Transverse colon (tissue), 4 donors: ENCODE data around the gene MYBPH. TPM values are rescaled to one million over a fixed set of nuclear protein-coding genes. Genes with fewer than 3 reads are reported as not detected.

Source experiments
- DNase-seq: peaks from one replicate; pipeline ENCODE4 v3.0.0-alpha.2; 2019
- H3K27ac ChIP-seq, 4 donors: fragments of 200-600 bp; sonication (generic); 2 replicates each; pipeline ENCODE4 v1.5.1; 2016 to 2018; ENCODE audit warnings: inconsistent platforms in 4 of 4
- H3K27me3 ChIP-seq: fragments of 200-600 bp; sonication (generic); 2 replicates; pipeline ENCODE4 v1.5.1; 2017; ENCODE audit warnings: inconsistent platforms
- H3K36me3 ChIP-seq, 4 donors: fragments of 200-600 bp; sonication (generic); 2 replicates each; pipeline ENCODE4 v1.5.1; 2017 to 2019; ENCODE audit warnings: inconsistent platforms in 4 of 4
- H3K4me1 ChIP-seq, 4 donors: fragments of 200-600 bp; sonication (generic); 2 replicates each; pipeline ENCODE4 v1.5.1; 2017 to 2020; ENCODE audit warnings: inconsistent platforms in 4 of 4
- H3K4me3 ChIP-seq, 4 donors: fragments of 200-600 bp; sonication (generic); 1 replicate in 1 of 4; 2 replicates in 3 of 4; pipeline versions ENCODE4 v1.5.1 to v1.6.1; 2017 to 2019; ENCODE audit warnings: inconsistent platforms in 4 of 4
- H3K9me3 ChIP-seq, 2 donors: fragments of 200-600 bp; sonication (generic); 2 replicates each; pipeline ENCODE4 v1.5.1; 2017 to 2019; ENCODE audit warnings: inconsistent platforms in 2 of 2
- CTCF ChIP-seq, 5 experiments: fragments of 200-600 bp in 3 of 5; fragments of 450-650 bp in 2 of 5; sonication (generic) in 3 of 5; IDR thresholded peaks; 1 replicate in 2 of 5; 2 replicates in 3 of 5; pipeline ENCODE4 v1.5.1; 2016 to 2017; ENCODE audit warnings: antibody characterized with exemption in 5 of 5, inconsistent platforms in 3 of 5, mild to moderate bottlenecking in 2 of 5, moderate library complexity in 1 of 5
- EP300 ChIP-seq: sonication (generic); formaldehyde crosslinking; IDR thresholded peaks from one replicate; pipeline ENCODE4 v1.6.1; 2017; ENCODE audit warnings: antibody characterized with exemption, low read depth
- POLR2A ChIP-seq: fragments of 450-650 bp; IDR thresholded peaks from one replicate; pipeline ENCODE4 v1.6.1; 2016; ENCODE audit warnings: antibody characterized with exemption, mild to moderate bottlenecking, moderate library complexity
- POLR2AphosphoS5 ChIP-seq, 3 donors: sonication (generic); formaldehyde crosslinking; IDR thresholded peaks; one replicate each; pipeline ENCODE4 v1.6.1; 2016; ENCODE audit warnings: antibody characterized with exemption in 3 of 3
- WGBS, 2 donors: methylation state at CpG; one replicate each; pipeline ENCODE4 v1.1.5; 2018; ENCODE audit warnings: low coverage in 1 of 2; 5-methylcytosine and 5-hydroxymethylcytosine counted together
- in situ Hi-C, 4 donors: fragments of 200-750 bp; cut with MboI; loops; one replicate each; pipeline versions ENCODE4 v1.15.0 to v1.15.1; 2017; ENCODE audit warnings: low sequenced_read_pairs in 3 of 4, low pct_ligation_motif_present in 1 of 4, low pct_unique_long_range_greater_than_20kb in 1 of 4
- intact Hi-C: fragments of 100-400 bp; cut with DNase I; formaldehyde crosslinking; loops from one replicate; pipeline ENCODE4 v1.15.1; 2023; ENCODE audit warnings: low total_unique reads
- total RNA-seq, 4 donors: library from RNA; depleted of rRNA; stranded (reverse); fragments of >200 nt; gene quantifications; one replicate each; pipeline ENCODE4 v1.1.0, GENCODE V29; 2016

The MYBPH gene
- total RNA-seq, 4 donors from 2014 or later: not detected

DNA sequence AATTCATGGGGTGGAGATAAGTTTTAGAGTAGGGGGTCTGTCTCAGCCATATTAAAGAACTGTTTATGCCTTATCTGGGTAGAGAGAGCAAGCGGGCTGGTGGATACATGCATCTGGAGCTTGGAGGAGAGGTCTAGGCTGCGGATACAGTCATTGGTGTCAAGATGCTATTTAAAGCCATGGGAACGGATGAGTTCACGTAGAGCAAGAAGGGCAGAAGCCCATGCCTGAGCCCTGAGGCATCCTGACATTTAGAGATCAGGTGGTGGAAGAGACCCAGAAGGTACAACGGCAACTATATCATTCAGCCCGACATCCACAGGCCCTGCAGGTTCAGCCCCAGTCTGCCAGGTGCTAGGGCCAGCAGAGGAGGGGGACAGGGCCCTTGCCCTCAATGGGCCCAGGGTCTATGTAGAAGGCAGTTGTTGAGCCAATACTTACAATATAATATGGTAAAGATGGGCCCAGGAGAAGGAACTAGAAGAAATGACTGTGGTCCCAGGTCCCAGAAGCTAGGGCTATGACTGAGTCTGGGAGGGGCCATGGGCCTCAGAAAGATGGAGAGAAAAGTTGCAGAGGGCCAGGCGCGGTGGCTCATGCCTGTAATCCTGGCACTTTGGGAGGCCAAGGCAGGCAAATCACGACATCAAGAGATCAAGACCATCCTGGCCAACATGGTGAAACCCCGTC, 26.0 kb upstream of the MYBPH start:
- Histone ChIP-seq H3K27ac (peak overlapping the region; percentile 56 to 72 (median 63)), H3K4me1 (peaks cover 0 to 6% (median 1%) of the 10 kb centered on the region in 4 donors), H3K36me3 (no peaks in the 10 kb centered on the region), H3K27me3 (no peaks in the 10 kb centered on the region), H3K9me3 (no peaks in the 10 kb centered on the region), H3K4me3 (no peak overlapping the region)
- DNase-seq: no peak
- TF ChIP-seq POLR2A: no peak
- no peak for TF ChIP-seq POLR2AphosphoS5 (IDR thresholded peaks at IDR 0.05)
- TF ChIP-seq EP300: no peak
- TF ChIP-seq CTCF (IDR thresholded peaks at IDR 0.05): no peak
- in situ Hi-C loops: no loop called here
- intact Hi-C loops: no loop called here
- 62 to 97% methylated on average over 4 to 10 of the region's 10 CpGs for WGBS, 2 donors

GRCh38 chr1:203200916-203201315, 25.3 kb upstream of the MYBPH start:
- H3K27ac ChIP-seq: peak overlapping the region; percentile 45 to 69 (median 57)
- in situ Hi-C loops (no loop called here), intact Hi-C loops (no loop called here)
- TF ChIP-seq POLR2AphosphoS5 (IDR thresholded peaks at IDR 0.05): no peak
- no peak for TF ChIP-seq EP300
- no peak for TF ChIP-seq POLR2A
- TF ChIP-seq CTCF (IDR thresholded peaks at IDR 0.05): no peak
- H3K4me1 ChIP-seq: peaks cover 0 to 6% (median 1%) of the 10 kb centered on the region in 4 donors
- H3K4me3 ChIP-seq: no peak overlapping the region
- 33 to 70% methylated on average over 1 of the region's 1 CpG for WGBS, 2 donors
- no peak for DNase-seq
- no peaks in the 10 kb centered on the region for H3K27me3 ChIP-seq
- H3K36me3 ChIP-seq: no peaks in the 10 kb centered on the region
- H3K9me3 ChIP-seq: no peaks in the 10 kb centered on the region

GRCh38 chr1:203199816-203200571, 24.4 kb upstream of the MYBPH start:
- TF ChIP-seq POLR2AphosphoS5 (IDR thresholded peaks at IDR 0.05) (peak in 1 of 3 donors; percentile 51), EP300 (no peak)
- H3K36me3 ChIP-seq: no peaks in the 10 kb centered on the region
- 67 to 68% methylated on average over 1 to 8 of the region's 8 CpGs for WGBS, 2 donors

GRCh38 chr1:203199481-203199815, 23.8 kb upstream of the MYBPH start:
- intact Hi-C loops: no loop called here
- TF ChIP-seq POLR2A: no peak
- no peak for TF ChIP-seq CTCF (IDR thresholded peaks at IDR 0.05)
- TF ChIP-seq POLR2AphosphoS5 (IDR thresholded peaks at IDR 0.05): no peak
- Histone ChIP-seq H3K4me3 (no peak overlapping the region), H3K27me3 (no peaks in the 10 kb centered on the region), H3K9me3 (no peaks in the 10 kb centered on the region), H3K4me1 (peaks cover 0 to 6% (median 1%) of the 10 kb centered on the region in 4 donors), H3K27ac (peak overlapping the region; percentile 45 to 69 (median 57)), H3K36me3 (no peaks in the 10 kb centered on the region)
- DNase-seq: no peak
- in situ Hi-C loops: no loop called here
- WGBS, 2 donors: 83 to 84% methylated on average over 1 to 6 of the region's 6 CpGs

More at GRCh38 chr1:203199816-203200571, 24.4 kb upstream of the MYBPH start:
- in situ Hi-C loops: no loop called here
- H3K9me3 ChIP-seq: no peaks in the 10 kb centered on the region
- peak overlapping the region; percentile 45 to 69 (median 57) for H3K27ac ChIP-seq
- H3K27me3 ChIP-seq: no peaks in the 10 kb centered on the region
- DNase-seq: no peak
- peaks cover 0 to 6% (median 1%) of the 10 kb centered on the region in 4 donors for H3K4me1 ChIP-seq
- intact Hi-C loops: no loop called here
- H3K4me3 ChIP-seq: no peak overlapping the region
